GM23248 (cell line): ENCODE results near the gene RNF138. TPM values are rescaled to one million over a fixed set of nuclear protein-coding genes. Genes with fewer than 3 reads are reported as not detected.

Experiments
- DNase-seq: peaks from one replicate; pipeline ENCODE4 v3.0.0-alpha.2; 2015
- H2AFZ ChIP-seq: fragments of 200-600 bp; sonication (generic); 2 replicates; pipeline ENCODE4 v1.6.1; 2016; ENCODE audit warnings: antibody characterized with exemption
- H3F3A ChIP-seq: fragments of 200-600 bp; sonication (generic); 2 replicates; pipeline ENCODE4 v1.6.1; 2016; ENCODE audit warnings: mild to moderate bottlenecking, antibody characterized with exemption, mixed run types; ENCODE audit not compliant: insufficient read depth
- H3K27ac ChIP-seq: fragments of 200-600 bp; sonication (generic); 2 replicates; pipeline ENCODE4 v1.5.1; 2016; ENCODE audit warnings: mild to moderate bottlenecking
- H3K27me3 ChIP-seq: fragments of 200-600 bp; sonication (generic); replicated peaks from 2 replicates; pipeline ENCODE4 v1.6.1; 2016; ENCODE audit warnings: mild to moderate bottlenecking; ENCODE audit not compliant: insufficient read depth
- H3K36me3 ChIP-seq: fragments of 200-600 bp; sonication (generic); 2 replicates; pipeline ENCODE4 v1.6.1; 2016; ENCODE audit warnings: low read depth, mild to moderate bottlenecking
- H3K4me1 ChIP-seq: fragments of 200-600 bp; sonication (generic); 2 replicates; pipeline ENCODE4 v1.6.1; 2016; ENCODE audit warnings: mild to moderate bottlenecking; ENCODE audit not compliant: insufficient read depth
- H3K4me2 ChIP-seq: fragments of 200-600 bp; sonication (generic); one replicate; pipeline ENCODE4 v1.6.1; 2016; ENCODE audit warnings: mild to moderate bottlenecking; ENCODE audit not compliant: unreplicated experiment
- H3K4me3 ChIP-seq: fragments of 200-600 bp; sonication (generic); 2 replicates; pipeline ENCODE4 v1.5.1; 2016; ENCODE audit warnings: mild to moderate bottlenecking
- H3K79me2 ChIP-seq: fragments of 200-600 bp; sonication (generic); 2 replicates; pipeline ENCODE4 v1.6.1; 2016; ENCODE audit warnings: mild to moderate bottlenecking; ENCODE audit not compliant: insufficient read depth
- H3K9ac ChIP-seq: fragments of 200-600 bp; sonication (generic); 2 replicates; pipeline ENCODE4 v1.6.1; 2016; ENCODE audit warnings: mild to moderate bottlenecking
- H3K9me2 ChIP-seq: fragments of 200-600 bp; sonication (generic); 2 replicates; pipeline ENCODE4 v1.6.1; 2016; ENCODE audit warnings: mixed run types, mild to moderate bottlenecking, moderate library complexity; ENCODE audit not compliant: insufficient read depth
- H3K9me3 ChIP-seq: fragments of 200-600 bp; sonication (generic); one replicate; pipeline ENCODE4 v1.6.1; 2017; ENCODE audit warnings: low read depth
- H4K20me1 ChIP-seq: fragments of 200-600 bp; sonication (generic); 2 replicates; pipeline ENCODE4 v1.6.0; 2016; ENCODE audit not compliant: insufficient read depth
- EZH2 ChIP-seq: fragments of 200-600 bp; sonication (generic); IDR thresholded peaks from 2 replicates; pipeline ENCODE4 v1.6.1; 2018; ENCODE audit warnings: antibody characterized with exemption, mild to moderate bottlenecking; ENCODE audit not compliant: insufficient read depth, poor library complexity, severe bottlenecking
- EZH2phosphoT487 ChIP-seq: fragments of 200-600 bp; sonication (generic); IDR thresholded peaks from 2 replicates; pipeline ENCODE4 v1.6.1; 2018; ENCODE audit warnings: antibody characterized with exemption, moderate library complexity, mild to moderate bottlenecking, low read depth; ENCODE audit not compliant: insufficient read depth
- WGBS, 2 experiments: methylation state at CpG; one replicate each; pipeline ENCODE4 v1.1.6; 2015 to 2017; ENCODE audit warnings: low lambda C conversion rate in 2 of 2, low coverage in 1 of 2; ENCODE audit errors: missing lambda C conversion rate in 2 of 2; 5-methylcytosine and 5-hydroxymethylcytosine counted together
- in situ Hi-C: fragments of 300-500 bp; cut with MboI; formaldehyde crosslinking; loops from 2 replicates; pipeline ENCODE4 v1.15.0; 2020
- polyA plus RNA-seq: library from polyadenylated mRNA; unstranded; fragments of >200 nt; fragmentation: Nextera tagmentation; extraction: Ambion mirVana; gene quantifications from 2 replicates; pipeline ENCODE4 v1.2.1, GENCODE V29; 2016
- total RNA-seq: library from RNA; depleted of rRNA; stranded (reverse); fragments of >200 nt; shearing (Covaris generic); gene quantifications from 2 replicates; pipeline ENCODE4 v1.2.3, GENCODE V29; 2014

RNF138 gene
- total and polyA plus RNA-seq, 2 experiments from 2014 or later: 15.4 to 26.4 TPM

DNA sequence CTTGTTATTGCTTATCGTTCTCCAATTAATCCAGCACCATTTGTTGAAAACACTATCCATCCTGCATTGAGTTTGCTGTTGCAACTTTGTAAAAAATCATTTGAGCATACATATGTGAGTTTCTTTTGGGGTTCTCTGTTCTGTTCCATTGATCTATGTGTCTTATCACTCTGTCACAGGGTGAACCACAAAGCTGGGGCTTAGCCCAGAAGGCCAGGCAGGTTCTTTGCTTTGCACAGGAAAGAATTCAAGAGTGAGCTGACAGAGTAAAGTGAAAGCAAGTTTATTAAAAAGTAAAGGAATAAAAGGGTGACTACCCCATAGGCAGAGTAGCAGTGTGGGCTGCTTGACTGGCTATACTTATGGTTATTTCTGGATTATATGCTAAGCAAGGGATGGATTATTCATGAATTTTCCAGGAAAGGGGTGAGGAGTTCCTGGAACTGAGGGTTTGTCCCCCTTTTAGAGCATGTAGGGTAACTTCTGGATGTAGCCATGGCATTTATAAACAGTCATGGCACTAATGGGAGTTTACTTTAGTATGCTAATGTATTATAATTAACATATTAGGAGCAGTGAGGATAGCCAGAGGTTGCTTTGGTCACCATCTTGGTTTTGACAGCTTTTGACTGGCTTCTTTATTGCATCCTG lies 46.8 kb downstream of the RNF138 start:
- no peaks in the 10 kb centered on the region for H3K36me3 ChIP-seq
- no peaks in the 10 kb centered on the region for H3K9me3 ChIP-seq
- in situ Hi-C loops: no loop called here
- no peak overlapping the region for H3K4me3 ChIP-seq
- no peak overlapping the region for H3K4me2 ChIP-seq
- TF ChIP-seq EZH2phosphoT487 (no peak), EZH2 (no peak)
- H3F3A ChIP-seq: no peaks in the 10 kb centered on the region
- no peaks in the 10 kb centered on the region for H3K79me2 ChIP-seq
- H3K9ac ChIP-seq: no peak overlapping the region
- no peaks in the 10 kb centered on the region for H4K20me1 ChIP-seq
- no peaks in the 10 kb centered on the region for H3K27me3 ChIP-seq
- H3K9me2 ChIP-seq: no peaks in the 10 kb centered on the region
- WGBS, 2 experiments: 96 to 100% methylated on average over 1 of the region's 1 CpG
- H3K4me1 ChIP-seq: no peaks in the 10 kb centered on the region
- H3K27ac ChIP-seq: no peak overlapping the region
- DNase-seq: no peak
- no peak overlapping the region for H2AFZ ChIP-seq

DNA sequence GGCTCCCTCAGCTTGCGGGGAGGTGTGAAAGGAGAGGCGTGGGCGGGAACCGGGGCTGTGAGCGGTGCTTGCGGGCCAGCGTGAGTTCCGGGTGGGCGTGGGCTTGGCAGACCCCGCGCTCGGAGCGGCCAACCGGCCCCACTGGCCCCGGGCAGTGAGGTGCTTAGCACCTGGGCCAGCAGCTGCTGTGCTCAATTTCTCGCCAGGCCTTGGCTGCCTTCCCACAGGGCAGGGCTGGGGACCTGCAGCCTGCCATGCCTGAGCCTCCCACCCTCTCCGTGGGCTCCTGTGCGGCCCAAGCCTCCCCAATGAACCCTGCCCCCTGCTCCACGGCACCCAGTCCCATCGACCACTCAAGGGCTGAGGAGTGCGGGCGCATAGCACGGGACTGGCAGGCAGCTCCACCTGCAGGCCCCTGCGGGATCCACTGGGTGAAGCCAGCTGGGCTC lies 48.2 kb downstream of the RNF138 start:
- H3K4me1 ChIP-seq: no peaks in the 10 kb centered on the region
- in situ Hi-C loops: no loop called here
- H3K4me3 ChIP-seq: no peak overlapping the region
- H3K4me2 ChIP-seq: no peak overlapping the region
- WGBS, 2 experiments: 92 to 97% methylated on average over 17 to 24 of the region's 24 CpGs
- H3F3A ChIP-seq: no peaks in the 10 kb centered on the region
- DNase-seq: no peak
- no peak for TF ChIP-seq EZH2phosphoT487
- no peak for TF ChIP-seq EZH2
- no peaks in the 10 kb centered on the region for H3K9me3 ChIP-seq
- no peak overlapping the region for H2AFZ ChIP-seq
- H3K9ac ChIP-seq: no peak overlapping the region
- H3K79me2 ChIP-seq: no peaks in the 10 kb centered on the region
- H3K27ac ChIP-seq: no peak overlapping the region
- H3K36me3 ChIP-seq: no peaks in the 10 kb centered on the region
- H3K27me3 ChIP-seq: no peaks in the 10 kb centered on the region
- no peaks in the 10 kb centered on the region for H4K20me1 ChIP-seq
- no peaks in the 10 kb centered on the region for H3K9me2 ChIP-seq

DNA sequence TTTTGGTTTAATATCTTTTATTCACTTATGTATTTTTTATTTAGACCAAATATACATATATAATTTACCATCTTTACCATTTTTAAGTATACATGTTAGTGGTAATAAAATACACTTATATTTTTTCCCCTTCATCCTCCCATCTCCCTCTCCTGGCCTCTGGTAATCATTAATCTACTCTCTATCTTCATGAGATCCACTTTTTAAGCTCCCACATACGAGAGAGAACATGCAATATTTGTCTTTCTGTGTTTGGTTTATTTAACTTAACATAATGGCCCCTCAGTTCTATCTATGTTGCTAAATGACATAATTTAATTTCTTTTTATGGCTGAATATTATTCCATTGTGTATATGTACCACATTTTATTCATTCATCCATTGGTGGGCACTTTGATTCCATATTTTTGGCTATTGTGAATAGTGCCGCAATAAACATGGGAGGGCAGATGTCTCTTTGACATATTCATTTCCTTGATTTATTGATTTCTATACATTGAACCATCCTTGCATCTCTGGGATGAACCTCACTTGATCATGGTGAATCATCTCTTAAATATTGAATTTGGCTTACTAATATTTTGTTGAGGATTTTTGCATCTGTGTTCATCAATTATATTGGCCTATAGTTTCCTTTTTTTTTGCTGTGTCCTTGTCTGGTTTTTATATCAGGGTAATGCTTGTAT lies 56.7 kb downstream of the RNF138 start:
- H4K20me1 ChIP-seq: no peaks in the 10 kb centered on the region
- H3K4me2 ChIP-seq: no peak overlapping the region
- in situ Hi-C loops: no loop called here
- H3K4me1 ChIP-seq: no peaks in the 10 kb centered on the region
- no peaks in the 10 kb centered on the region for H3F3A ChIP-seq
- H3K27ac ChIP-seq: no peak overlapping the region
- no peaks in the 10 kb centered on the region for H3K9me3 ChIP-seq
- H2AFZ ChIP-seq: no peak overlapping the region
- no peak overlapping the region for H3K9ac ChIP-seq
- no peak for TF ChIP-seq EZH2
- no peak for TF ChIP-seq EZH2phosphoT487
- H3K79me2 ChIP-seq: no peaks in the 10 kb centered on the region
- no peak overlapping the region for H3K4me3 ChIP-seq
- H3K36me3 ChIP-seq: no peaks in the 10 kb centered on the region
- DNase-seq: no peak
- WGBS, 2 experiments: 53 to 57% methylated on average over 2 of the region's 2 CpGs
- 0 out of 2 replicates have a peak, but pooled peaks cover 3% of the 10 kb centered on the region for H3K27me3 ChIP-seq
- H3K9me2 ChIP-seq: no peaks in the 10 kb centered on the region

DNA sequence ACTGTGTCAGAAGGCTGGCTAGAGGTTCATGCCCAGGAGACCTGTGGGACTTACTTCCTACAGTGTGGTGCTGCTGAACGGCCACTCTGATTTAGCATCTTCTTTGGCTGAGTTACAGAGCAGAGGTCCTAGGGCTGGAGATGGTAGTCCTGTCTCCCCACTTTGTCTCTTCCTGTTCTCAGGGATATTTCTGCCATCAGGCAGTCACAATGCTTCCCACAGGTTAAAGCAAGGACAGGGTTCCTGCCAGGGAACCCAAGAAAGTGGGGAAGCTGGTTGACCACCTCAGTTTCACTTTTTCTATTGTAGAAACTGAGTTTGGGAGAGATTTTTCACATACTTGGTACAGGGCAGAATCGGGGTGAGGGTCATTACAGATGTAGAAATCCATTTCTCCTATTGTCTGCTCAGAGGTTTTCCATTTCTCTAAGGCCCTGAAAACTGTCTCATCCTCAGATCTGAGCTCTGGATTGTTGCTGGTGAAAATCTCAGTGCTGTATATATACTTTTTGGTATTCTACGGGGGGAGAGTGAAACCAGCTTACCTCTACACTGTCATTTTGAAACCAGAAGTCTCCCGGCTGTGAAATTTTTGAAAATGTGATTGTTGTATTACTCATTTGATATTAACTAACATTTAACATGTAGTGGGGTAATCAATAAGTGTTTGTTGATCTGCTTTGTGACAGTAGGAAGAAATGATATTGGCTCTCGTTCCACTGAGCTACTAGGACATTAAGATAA lies 61.2 kb downstream of the RNF138 start:
- H2AFZ ChIP-seq: no peak overlapping the region
- no peaks in the 10 kb centered on the region for H3K36me3 ChIP-seq
- no peaks in the 10 kb centered on the region for H3K9me2 ChIP-seq
- no peak overlapping the region for H3K4me3 ChIP-seq
- no peaks in the 10 kb centered on the region for H3K79me2 ChIP-seq
- DNase-seq: no peak
- in situ Hi-C loops: no loop called here
- no peaks in the 10 kb centered on the region for H4K20me1 ChIP-seq
- no peaks in the 10 kb centered on the region for H3F3A ChIP-seq
- H3K4me2 ChIP-seq: no peak overlapping the region
- WGBS, 2 experiments: 45 to 46% methylated on average over 5 of the region's 5 CpGs
- no peaks in the 10 kb centered on the region for H3K9me3 ChIP-seq
- no peak for TF ChIP-seq EZH2
- TF ChIP-seq EZH2phosphoT487: no peak
- H3K9ac ChIP-seq: no peak overlapping the region
- H3K4me1 ChIP-seq: no peaks in the 10 kb centered on the region
- H3K27ac ChIP-seq: no peak overlapping the region
- H3K27me3 ChIP-seq: peaks cover 8% of the 10 kb centered on the region
